Activated CD8-positive, alpha-beta T cell treated with anti-CD3 and anti-CD28 coated beads for 36 hours (primary cell): Measurements from ENCODE around the gene ENAH. TPM values are rescaled to one million over a fixed set of nuclear protein-coding genes. Genes with fewer than 3 reads are reported as not detected.

Experiments used
- ATAC-seq: fragments of 200-7000 bp; cut with Tn5 transposase; one replicate; pipeline ENCODE4 v1.10.0; 2021; ENCODE audit warnings: mild to moderate bottlenecking, moderate library complexity
- CTCF ChIA-PET: fragments of 350-600 bp; sonication (Branson Sonifier 250); formaldehyde crosslinking; loops from one replicate; lab custom pipeline; 2021; ENCODE audit warnings: antibody characterized with exemption; lab: Charles Lee
- POLR2A ChIA-PET: fragments of 350-600 bp; sonication (Branson Sonifier 250); formaldehyde crosslinking; loops from one replicate; lab custom pipeline; 2021; ENCODE audit warnings: antibody characterized with exemption; lab: Charles Lee
- DNase-seq: peaks from one replicate; pipeline ENCODE4 v3.0.0-alpha.2; 2020
- H3K27ac Mint-ChIP-seq: one replicate; pipeline ENCODE4 v1.8.0; 2021; ENCODE audit warnings: mild to moderate bottlenecking, mixed read lengths
- H3K27me3 Mint-ChIP-seq: one replicate; pipeline ENCODE4 v1.8.0; 2021; ENCODE audit warnings: mixed read lengths
- H3K36me3 Mint-ChIP-seq: one replicate; pipeline ENCODE4 v1.8.0; 2021; ENCODE audit warnings: low read depth, mixed read lengths
- H3K4me1 Mint-ChIP-seq: one replicate; pipeline ENCODE4 v1.8.0; 2021; ENCODE audit warnings: low read depth, mixed read lengths
- H3K4me3 Mint-ChIP-seq: one replicate; pipeline ENCODE4 v1.8.0; 2021; ENCODE audit warnings: mild to moderate bottlenecking, moderate library complexity, mixed read lengths
- H3K9me3 Mint-ChIP-seq: one replicate; pipeline ENCODE4 v1.8.0; 2021; ENCODE audit warnings: mixed read lengths
- intact Hi-C: fragments of 100-400 bp; cut with micrococcal nuclease; formaldehyde crosslinking; loops from one replicate; pipeline ENCODE4 v1.10.0; 2022
- total RNA-seq, 2 experiments: library from RNA; stranded (reverse); gene quantifications; one replicate each; pipeline ENCODE4 v1.2.3, GENCODE V29; 2021
- TF ChIP-seq, protein P1 (sequence below): fragments of 200-600 bp; IDR thresholded peaks from one replicate; pipeline ENCODE4 v1.8.0; 2022; ENCODE audit warnings: antibody characterized with exemption, mild to moderate bottlenecking

Gene ENAH
- total RNA-seq, 2 experiments from 2014 or later: 0.51 to 0.65 TPM

DNA sequence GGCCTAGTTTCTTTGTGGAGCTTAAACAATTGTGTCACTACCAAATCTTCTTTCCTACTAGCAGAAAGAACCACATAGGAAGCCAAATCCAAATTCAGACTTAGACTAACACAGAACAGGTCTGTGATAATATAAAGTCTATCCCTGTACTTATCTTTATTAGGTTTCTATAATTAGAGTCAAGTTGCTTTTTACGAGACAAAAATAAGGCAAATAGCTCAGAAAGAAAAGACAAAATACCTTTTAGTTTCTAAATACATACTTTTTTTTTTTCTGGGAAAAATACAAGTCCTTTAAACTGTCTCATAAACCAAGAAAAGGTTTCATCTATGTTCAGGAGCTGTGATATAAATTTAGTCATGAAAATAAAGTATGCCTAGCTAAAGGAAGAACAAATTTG, 146.2 kb downstream of the ENAH start:
- Mint-ChIP-seq H3K27me3 (peaks cover under 1% of the 10 kb centered on the region), H3K9me3 (no peaks in the 10 kb centered on the region), H3K36me3 (no peaks in the 10 kb centered on the region), H3K27ac (no peak overlapping the region), H3K4me3 (no peak overlapping the region), H3K4me1 (peaks cover 4% of the 10 kb centered on the region)
- intact Hi-C loops: no loop called here
- POLR2A ChIA-PET: interaction anchor here (0.7 kb wide), 1 partner anchor 186 kb away, joined by 6 read pairs; no protein-coding TSS in a partner anchor
- CTCF ChIA-PET: interaction anchor here (0.6 to 2.9 kb wide), 7 partner anchors 9 to 469 kb away, joined by 3 to 10 read pairs (median 4); partner anchors contain the start of gene SRP9
- ATAC-seq: no peak
- DNase-seq: no peak
- TF ChIP-seq, protein P1, sequence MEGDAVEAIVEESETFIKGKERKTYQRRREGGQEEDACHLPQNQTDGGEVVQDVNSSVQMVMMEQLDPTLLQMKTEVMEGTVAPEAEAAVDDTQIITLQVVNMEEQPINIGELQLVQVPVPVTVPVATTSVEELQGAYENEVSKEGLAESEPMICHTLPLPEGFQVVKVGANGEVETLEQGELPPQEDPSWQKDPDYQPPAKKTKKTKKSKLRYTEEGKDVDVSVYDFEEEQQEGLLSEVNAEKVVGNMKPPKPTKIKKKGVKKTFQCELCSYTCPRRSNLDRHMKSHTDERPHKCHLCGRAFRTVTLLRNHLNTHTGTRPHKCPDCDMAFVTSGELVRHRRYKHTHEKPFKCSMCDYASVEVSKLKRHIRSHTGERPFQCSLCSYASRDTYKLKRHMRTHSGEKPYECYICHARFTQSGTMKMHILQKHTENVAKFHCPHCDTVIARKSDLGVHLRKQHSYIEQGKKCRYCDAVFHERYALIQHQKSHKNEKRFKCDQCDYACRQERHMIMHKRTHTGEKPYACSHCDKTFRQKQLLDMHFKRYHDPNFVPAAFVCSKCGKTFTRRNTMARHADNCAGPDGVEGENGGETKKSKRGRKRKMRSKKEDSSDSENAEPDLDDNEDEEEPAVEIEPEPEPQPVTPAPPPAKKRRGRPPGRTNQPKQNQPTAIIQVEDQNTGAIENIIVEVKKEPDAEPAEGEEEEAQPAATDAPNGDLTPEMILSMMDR: no peak

DNA sequence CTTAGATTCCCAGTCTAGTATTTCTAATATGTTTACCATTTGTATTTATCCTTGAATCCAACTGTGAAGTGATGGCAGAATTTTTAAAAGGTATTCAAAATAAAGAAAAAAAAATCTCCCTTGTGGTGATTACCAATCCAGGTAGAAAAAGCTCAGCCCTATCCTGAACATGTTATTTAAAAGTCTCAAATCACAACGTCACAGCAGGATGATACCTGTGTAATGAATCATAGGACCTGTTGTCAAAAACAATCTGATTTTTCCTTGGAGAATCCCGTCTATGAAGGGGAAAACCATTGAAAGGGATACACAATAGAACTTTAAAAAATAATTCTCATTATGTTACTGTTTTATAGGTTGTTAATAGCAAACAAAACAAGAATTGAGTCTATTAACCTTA, 148.1 kb downstream of the ENAH start:
- Mint-ChIP-seq H3K36me3 (no peaks in the 10 kb centered on the region), H3K4me3 (no peak overlapping the region), H3K27me3 (peaks cover 1% of the 10 kb centered on the region), H3K27ac (no peak overlapping the region), H3K4me1 (peaks cover 2% of the 10 kb centered on the region), H3K9me3 (no peaks in the 10 kb centered on the region)
- DNase-seq (no peak), ATAC-seq (no peak)
- POLR2A ChIA-PET: interaction anchor here (0.7 kb wide), 1 partner anchor 15 kb away, joined by 4 read pairs; no protein-coding TSS in a partner anchor
- intact Hi-C loops: no loop called here
- CTCF ChIA-PET: interaction anchor here (1.1 to 1.7 kb wide), 2 partner anchors 20 to 30 kb away, joined by 4 read pairs; no protein-coding TSS in a partner anchor
- TF ChIP-seq, protein P1: no peak

DNA sequence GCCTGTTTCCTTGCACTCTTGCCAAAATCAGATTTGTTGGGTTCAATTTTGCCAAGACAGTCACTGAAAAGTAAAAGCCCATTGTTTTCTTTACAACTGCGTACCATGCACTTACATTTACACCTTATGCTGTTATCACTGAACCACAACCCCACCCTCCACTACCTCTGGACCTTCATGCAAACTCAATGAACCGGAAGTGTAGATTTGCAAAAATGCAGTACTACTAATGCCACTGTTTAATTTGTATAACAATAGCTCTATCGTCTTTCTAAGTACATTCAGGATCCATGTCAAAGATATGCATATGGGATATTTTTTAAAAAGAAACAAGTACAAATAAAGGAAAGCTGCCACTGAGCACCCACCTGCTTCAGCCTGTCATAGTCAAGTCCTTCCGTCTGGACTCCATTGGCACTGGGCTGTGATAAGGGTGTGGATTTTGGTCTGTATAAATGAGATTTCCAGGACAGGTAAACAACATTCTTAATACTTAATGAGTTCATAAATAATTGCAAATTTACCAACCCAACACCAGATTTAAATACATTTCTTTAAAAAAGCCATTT, 152.2 kb downstream of the ENAH start:
- Mint-ChIP-seq H3K4me3 (no peak overlapping the region), H3K27ac (no peak overlapping the region), H3K4me1 (peaks cover 8% of the 10 kb centered on the region), H3K27me3 (peaks cover 3% of the 10 kb centered on the region), H3K36me3 (no peaks in the 10 kb centered on the region), H3K9me3 (no peaks in the 10 kb centered on the region)
- TF ChIP-seq, protein P1: no peak
- intact Hi-C loops: no loop called here
- ChIA-PET POLR2A (no interaction called here), CTCF (interaction anchor here (1.0 kb wide), 1 partner anchor 20 kb away, joined by 3 read pairs; no protein-coding TSS in a partner anchor)
- DNase-seq: no peak
- ATAC-seq: no peak

DNA sequence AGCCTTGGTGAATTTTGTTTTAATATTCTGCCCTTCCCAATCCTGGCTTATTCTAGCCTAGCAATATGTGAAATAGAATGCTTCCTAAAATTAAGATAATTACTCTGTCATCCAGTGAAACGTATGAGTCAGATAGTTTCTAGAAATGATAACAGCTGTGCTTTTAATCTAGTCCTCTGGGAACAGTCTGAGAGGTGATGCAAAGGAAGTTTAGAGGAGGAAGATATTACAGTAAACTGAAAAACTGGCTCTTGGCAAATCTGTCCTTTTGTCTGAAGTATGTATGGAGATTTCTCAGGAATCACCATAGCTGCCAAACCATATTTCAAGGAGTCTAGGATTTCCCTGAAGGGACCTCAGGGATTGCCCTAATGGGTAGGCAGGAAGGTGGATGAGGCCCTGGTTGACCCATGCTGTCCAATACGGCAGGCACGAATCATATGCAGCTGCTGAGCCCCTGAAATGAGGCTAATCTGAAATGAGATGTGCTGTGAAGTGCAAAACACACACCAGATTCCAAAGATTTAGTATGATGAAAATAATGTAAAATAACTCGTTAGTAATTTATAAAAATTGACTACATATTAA, 154.3 kb downstream of the ENAH start:
- Mint-ChIP-seq H3K4me3 (no peak overlapping the region), H3K9me3 (no peaks in the 10 kb centered on the region), H3K27ac (no peak overlapping the region), H3K36me3 (no peaks in the 10 kb centered on the region), H3K27me3 (peaks cover 3% of the 10 kb centered on the region), H3K4me1 (peaks cover 10% of the 10 kb centered on the region)
- ATAC-seq: no peak
- ChIA-PET POLR2A (interaction anchor here (1.2 kb wide), 1 partner anchor 400 kb away, joined by 7 read pairs; no protein-coding TSS in a partner anchor), CTCF (interaction anchor here (1.0 to 1.5 kb wide), 5 partner anchors 8 to 20 kb away, joined by 3 to 6 read pairs (median 3); no protein-coding TSS in a partner anchor)
- intact Hi-C loops: no loop called here
- DNase-seq: no peak
- TF ChIP-seq, protein P1: no peak

DNA sequence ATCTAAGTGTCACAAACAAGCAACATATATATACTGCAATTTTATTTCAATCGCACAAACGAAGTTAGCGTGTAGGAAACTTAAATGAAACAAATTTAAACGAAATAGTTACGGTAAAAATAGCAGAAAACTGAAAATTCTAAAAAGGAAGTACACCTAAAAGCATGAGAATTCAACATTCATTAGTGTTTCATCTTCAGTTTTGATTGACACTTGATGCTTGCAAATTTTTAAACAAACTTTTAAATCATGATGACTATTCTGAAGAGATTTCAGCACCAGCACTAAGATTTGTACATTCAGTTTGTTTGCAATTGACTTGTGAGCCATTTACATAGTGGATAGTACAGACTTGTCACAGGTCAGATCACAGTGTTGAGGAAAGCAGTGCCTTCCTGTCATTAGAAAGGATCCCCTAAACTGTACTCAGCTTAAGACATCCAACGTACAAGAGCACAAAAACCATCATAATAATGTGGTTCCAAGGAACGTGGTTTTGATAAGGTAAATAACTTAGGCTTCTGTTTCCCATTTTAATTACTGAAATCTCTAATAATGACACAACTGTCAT, 158.0 kb downstream of the ENAH start:
- H3K9me3 Mint-ChIP-seq: no peaks in the 10 kb centered on the region
- intact Hi-C loops: no loop called here
- ATAC-seq (no peak), DNase-seq (no peak)
- no peaks in the 10 kb centered on the region for H3K36me3 Mint-ChIP-seq
- CTCF ChIA-PET: no interaction called here
- TF ChIP-seq, protein P1: no peak
- peaks cover 10% of the 10 kb centered on the region for H3K4me1 Mint-ChIP-seq
- POLR2A ChIA-PET: no interaction called here
- H3K27me3 Mint-ChIP-seq: peaks cover 3% of the 10 kb centered on the region
- no peak overlapping the region for H3K27ac Mint-ChIP-seq
- no peak overlapping the region for H3K4me3 Mint-ChIP-seq
